Fibroblast of skin of right quadriceps (primary cell): ENCODE measurements around the gene SERTAD1.

Experiments
- DNase-seq: peaks from one replicate; pipeline ENCODE4 v3.0.0-alpha.2; 2013

SERTAD1 gene

DNA sequence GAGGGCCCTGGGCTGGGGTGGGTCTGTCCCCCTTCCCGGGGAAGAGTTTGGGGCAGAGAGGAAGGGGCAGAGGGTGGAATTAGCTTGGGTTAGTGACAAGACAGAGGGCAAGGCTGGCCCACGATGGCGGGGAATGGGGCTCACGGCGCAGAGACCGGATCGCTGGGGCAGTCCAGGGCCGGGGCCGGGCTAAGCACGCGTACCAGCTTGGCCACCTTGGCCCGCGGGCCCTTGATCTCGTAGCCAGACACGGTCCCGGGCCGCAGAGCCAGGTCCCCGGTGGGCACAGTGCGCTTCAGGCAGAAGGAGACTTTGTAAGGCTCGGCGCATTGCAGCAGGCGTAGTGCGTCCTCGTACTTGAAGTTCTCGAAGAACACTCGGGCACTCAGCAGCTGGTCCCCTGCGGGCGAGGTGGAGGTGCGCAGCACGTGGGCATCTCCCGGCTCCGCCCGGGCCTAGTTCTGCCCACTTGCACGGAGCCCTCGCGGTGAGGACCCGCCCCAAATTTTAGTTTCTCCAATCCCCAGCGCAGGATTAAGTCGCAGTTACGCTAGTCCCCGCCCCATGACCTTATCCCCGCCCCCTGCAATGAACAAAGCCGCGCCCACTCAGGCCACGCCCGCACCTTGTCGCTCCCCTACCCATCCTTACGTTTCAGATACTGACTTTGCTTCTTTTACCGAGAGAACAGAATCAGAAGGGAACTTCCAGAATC is 27.2 kb downstream of the SERTAD1 start:
- DNase-seq = peak; percentile 35

DNA sequence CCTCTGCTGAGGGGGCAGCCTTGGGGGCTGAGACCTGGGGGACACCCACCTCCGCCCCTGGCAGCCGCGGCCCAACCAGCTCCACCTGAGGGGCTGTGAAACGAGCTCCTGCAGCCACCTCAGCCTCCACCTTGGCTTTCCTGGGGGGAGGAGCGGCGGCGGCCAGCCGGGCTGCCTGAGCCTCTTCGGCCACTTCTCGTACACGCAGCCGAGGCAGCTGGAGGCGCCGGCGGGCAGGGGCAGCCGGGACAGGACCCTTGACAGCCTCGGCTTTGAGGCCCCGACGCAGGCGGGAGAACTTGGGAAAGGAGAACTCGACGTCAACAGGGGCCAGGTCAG is 28.3 kb downstream of the SERTAD1 start:
- DNase-seq = no peak

DNA sequence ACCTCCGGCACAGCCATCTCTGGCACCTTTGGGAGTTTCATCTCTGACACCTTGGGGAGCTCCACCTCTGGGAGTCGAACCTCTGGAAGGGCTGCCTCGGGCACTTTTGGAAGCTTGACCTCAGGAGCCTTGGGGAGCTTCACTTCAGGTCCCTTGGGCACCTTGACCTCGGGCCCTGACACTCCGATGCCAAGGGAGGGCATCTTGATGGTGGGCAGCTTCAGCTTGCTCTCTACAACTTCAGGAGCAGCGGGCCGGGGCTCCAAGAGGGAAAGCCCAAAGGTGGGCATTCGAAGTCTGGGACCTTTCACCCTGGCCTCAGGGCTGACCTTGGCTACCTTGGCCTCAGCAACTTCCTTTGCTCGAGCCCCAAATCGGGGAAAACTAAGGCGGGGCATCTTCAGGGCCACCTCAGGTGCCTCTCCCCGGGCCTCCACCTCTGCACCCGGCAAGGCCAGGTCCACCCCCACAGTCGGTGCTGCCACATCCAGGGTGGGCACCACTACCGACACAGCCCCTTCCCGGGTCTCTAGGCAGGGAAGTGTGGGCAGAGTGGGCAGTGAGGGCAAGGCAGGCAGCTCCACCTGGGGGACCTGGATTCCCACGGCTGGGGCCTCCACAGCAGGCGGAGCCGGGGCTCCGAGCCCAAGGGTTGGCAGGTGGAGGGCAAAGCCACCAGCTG is 28.8 kb downstream of the SERTAD1 start:
- DNase-seq = no peak

DNA sequence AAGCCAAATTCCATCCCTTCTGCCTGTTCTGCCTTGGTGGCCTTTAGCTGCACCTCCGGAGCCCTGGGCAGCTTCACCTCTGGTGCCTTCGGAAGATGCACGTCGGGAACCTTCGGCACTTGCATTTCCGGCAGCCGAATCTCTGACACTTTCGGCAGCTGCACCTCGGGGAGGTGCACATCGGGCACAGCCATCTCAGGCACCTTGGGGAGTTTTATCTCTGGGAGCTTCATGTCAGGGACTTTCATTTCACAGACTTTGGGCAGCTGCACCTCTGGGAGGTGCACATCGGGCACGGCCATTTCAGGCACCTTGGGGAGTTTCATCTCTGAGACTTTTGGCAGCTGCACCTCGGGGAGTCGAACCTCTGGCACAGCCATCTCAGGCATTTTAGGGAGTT is 29.8 kb downstream of the SERTAD1 start:
- DNase-seq = no peak

DNA sequence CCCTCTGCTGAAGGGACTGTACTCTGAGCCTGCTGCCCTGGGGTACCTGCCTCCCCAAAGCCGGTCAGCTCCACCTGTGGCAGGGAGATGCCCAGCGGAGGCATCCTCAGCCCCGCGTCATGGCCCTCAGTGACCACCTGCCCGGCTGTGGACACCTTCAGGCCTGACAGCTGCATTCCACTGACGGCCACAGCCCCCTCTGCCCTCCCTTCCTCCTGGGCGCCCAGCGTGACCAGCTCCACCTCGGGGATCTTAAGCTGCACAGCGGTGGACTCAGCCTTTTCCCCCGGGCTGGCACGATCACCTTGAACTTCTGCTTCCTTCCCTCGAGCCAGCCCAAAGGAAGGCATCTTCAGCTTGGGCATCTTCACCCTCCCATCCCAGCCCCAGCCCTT is 31.0 kb downstream of the SERTAD1 start:
- DNase-seq = no peak

DNA sequence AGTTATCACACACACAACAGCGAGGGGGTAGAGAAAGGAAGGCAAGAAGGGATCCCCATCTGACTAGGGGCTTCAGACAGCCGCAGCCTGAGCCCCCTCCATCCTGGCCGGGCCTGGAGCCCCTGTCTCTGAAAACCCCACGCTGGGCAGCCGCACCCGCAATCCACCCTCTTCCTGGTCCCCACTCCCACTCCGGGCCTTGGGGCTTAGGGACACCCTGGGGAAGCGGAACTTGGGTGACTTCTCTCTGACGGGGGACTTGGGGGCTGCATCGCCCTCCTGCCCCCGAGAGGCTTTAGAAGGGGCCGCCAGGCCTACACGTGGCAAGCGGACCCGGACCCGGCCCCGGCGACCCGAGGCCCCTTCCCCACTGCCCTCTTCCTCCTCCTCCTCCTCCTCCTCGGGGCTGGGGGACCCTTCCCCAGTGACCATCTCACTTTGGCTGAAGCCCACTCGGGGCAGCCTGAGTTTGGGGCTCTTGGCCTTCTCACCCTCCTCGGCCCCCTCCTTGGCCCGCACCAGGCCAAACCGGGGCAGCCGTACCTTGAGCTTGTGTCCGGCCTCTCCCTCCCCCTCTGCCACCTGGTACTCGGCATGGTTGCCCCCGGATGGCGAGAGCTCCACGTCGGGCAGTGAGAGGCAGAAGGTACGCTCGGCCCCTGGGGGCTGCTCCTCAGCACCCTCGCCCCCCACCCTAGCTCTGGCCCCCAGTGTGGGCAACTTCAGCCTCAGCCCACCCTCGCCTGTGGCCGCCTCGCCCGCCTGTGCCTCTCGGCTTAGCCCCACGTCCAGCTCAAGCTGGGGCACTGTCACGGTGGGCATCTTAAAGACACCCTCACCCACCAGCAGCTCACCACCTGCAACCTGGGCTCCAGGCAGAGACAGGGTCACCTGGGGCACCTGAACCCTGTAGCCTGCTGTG is 31.6 kb downstream of the SERTAD1 start:
- DNase-seq = no peak

GRCh38 chr19:40392894-40393517 is 32.8 kb downstream of the SERTAD1 start:
- no peak for DNase-seq

GRCh38 chr19:40392123-40392522 is 33.7 kb downstream of the SERTAD1 start:
- DNase-seq = no peak

GRCh38 chr19:40390084-40390742 is 35.6 kb downstream of the SERTAD1 start, which contains the start of gene HIPK4:
Gene HIPK4, minus strand, starts transcription at chr19:40390181. Its CDS starts 279 bp downstream, at chr19:40389902.
- no peak for DNase-seq

- no peak for DNase-seq
Measured at GRCh38 chr19:40389404-40390083, 36.2 kb downstream of the SERTAD1 start.

DNA sequence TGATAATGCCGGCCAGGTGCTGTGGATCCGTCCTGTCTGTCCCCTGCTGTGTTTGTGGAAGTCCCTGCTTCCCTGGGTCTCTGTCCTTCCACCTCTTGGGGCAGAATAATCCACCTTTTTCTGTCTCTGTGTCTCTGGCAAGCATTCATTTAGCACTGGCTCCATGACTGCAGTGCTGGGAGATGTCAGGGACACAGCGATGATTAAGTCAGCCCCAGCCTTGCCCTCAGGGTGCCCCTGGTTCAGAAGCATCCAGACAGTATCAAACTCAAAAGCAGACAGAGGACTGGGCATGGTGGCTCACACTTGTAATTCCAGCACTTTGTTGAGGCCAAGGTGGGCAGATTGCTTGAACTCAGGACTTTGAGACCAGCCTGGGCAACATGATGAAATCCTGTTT is 37.3 kb downstream of the SERTAD1 start:
- DNase-seq = no peak

- no peak for DNase-seq
Measured at GRCh38 chr19:40387155-40387554, 38.6 kb downstream of the SERTAD1 start.

DNA sequence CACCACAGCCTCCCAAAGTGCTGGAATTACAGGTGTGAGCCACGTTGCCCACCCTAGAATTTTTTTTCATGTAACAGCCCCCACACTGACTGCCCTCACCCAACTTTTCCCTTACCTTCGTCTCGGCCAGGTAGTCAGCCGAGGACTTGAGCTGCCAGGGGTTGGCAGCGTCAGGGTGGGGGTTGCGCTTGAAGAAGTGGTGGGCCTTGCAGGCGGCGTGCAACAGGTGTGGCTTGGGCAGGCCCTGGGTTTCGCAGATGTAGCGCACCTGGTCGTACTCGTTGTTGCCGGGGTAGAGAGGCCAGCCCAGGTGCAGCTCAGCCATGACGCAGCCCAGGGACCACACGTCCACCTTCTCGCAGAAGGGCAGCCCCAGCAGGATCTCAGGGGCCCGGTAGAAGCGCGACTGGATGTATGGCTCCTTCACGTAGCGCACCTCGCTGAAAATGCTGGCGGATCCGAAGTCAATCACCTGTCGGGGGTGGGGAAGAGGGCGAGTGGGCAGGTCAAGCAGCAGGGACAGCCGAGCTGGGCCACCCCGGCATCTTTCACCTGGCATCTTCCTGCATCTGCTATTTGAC is 42.0 kb downstream of the SERTAD1 start:
- DNase-seq = no peak

DNA sequence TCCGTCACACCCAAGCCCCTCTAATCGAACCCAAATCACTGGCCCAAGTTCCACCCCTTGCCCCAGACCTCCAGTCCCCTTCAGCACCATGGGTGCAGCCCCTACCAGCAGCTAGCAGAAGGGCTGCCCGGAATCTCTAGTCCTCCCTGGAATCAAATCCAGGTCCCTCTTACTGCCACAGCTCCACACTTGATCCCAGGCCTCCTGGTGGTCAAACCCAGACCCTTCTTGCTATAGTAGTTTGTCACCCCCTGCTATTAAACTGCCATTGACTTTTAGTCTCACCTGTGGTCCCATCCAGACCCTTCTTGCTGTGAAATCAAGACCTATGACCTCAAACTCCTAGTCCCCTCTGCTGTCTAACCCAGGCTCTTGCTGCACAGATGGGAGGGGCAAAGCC is 44.5 kb downstream of the SERTAD1 start:
- DNase-seq = no peak

DNA sequence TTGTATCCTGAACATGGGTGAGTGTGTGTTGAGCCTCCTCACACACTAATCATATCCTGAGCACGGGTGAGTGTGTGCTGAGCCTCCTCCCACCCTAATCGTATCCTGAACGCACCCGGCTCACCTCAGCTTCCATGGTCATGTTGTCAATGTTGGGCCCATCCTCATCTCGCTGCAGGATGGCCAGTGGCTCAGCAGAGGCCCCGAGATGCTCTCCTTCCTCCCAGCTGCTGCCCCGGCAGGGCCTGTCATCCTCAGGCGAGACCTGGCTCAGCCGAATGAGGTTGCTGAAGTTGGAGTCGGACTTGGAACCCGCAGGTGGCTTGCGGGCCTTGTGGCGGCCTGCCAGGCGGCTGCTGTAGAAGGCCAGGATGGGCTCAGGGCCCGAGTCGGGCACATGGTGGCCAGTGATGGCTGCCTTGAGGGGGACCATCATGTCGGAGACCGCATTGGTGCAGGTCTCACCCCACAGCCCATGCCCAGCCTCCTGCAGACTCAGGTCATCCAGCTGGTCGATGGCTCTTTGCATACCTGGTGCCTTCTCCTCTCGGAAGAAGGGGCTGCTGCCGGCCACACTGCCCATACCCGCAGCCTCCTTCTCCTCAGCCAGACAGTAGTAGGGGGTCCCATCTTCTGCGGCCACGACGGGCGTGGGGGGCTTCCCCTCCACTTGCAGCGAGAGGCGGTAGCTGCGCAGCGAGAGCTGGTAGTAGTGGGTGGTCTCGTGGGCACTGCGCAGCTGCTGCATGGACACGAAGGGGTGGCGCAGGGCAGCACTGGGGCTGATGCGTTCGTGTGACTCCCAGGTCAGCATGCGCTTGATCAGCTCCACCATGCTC is 45.4 kb downstream of the SERTAD1 start:
- no peak for DNase-seq

- DNase-seq = no peak
Measured at GRCh38 chr19:40379446-40380198, 46.2 kb downstream of the SERTAD1 start.

DNA sequence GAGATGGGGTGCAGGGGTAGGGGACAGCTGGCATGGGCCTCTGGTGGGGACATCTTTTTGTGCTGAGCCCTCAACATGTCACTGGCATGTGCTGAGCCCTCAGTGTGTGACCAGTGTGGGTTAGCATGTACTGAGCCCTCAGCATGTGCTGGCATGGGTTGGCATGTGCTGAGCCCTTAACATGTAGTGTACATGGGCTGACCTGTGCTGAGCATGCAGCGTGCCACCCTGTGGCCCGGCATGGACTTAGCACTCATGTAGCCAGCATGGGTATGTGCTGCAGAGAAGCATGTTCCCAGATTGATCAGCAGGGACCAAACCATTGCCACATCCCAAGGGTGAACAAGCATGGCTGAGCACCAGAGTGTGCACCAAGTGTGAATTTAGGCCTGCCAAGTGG is 47.3 kb downstream of the SERTAD1 start:
- no peak for DNase-seq

- no peak for DNase-seq
Measured at GRCh38 chr19:40377876-40378385, 47.9 kb downstream of the SERTAD1 start.

GRCh38 chr19:40376286-40376862 is 49.4 kb downstream of the SERTAD1 start:
- no peak for DNase-seq
